Endothelial cell of umbilical vein (primary cell): ENCODE results near the gene MTA1. TPM values are rescaled to one million over a fixed set of nuclear protein-coding genes. Genes with fewer than 3 reads are reported as not detected.

Experiments used
- BruUV-seq: library from RNA; stranded (reverse); fragments of 400-500 nt; replicated peaks from 2 replicates; lab custom pipeline; 2021; lab: Mats Ljungman, UMichigan
- CTCF ChIA-PET: fragments of 300-600, 350-600 bp; sonication (Branson Sonifier 250); formaldehyde crosslinking; loops from one replicate; lab custom pipeline; 2021; ENCODE audit warnings: antibody characterized with exemption, inconsistent platforms; lab: Charles Lee
- POLR2A ChIA-PET: fragments of 300-600, 350-600 bp; sonication (Branson Sonifier 250); formaldehyde crosslinking; loops from one replicate; lab custom pipeline; 2021; ENCODE audit warnings: antibody characterized with exemption, inconsistent platforms; lab: Charles Lee
- DNase-seq: peaks from one replicate; pipeline ENCODE4 v3.0.0-alpha.2; 2011; ENCODE audit warnings: low read depth, low spot score
- FAIRE-seq: peaks from 2 replicates; lab custom pipeline; 2011; peaks lifted over from hg19 to GRCh38; lab: Jason Lieb, UNC
- H2AFZ ChIP-seq: 2 replicates; pipeline ENCODE4 v1.6.0; 2012; ENCODE audit warnings: low read depth, low read length, control low read depth, inconsistent platforms
- H3K27ac ChIP-seq: 2 replicates; pipeline ENCODE4 v1.5.1; 2011; ENCODE audit warnings: low read depth, mild to moderate bottlenecking, control low read depth, low read length, moderate library complexity; ENCODE audit not compliant: insufficient read depth
- H3K27me3 ChIP-seq, 2 experiments: 2 replicates each; pipeline versions ENCODE4 v1.6.0 to v1.6.1; 2011; ENCODE audit warnings: low read length in 2 of 2, mixed read lengths in 1 of 2; ENCODE audit not compliant: control insufficient read depth in 2 of 2, insufficient read depth in 2 of 2
- H3K36me3 ChIP-seq, 2 experiments: 2 replicates in 1 of 2; 3 replicates in 1 of 2; pipeline ENCODE4 v1.5.1; 2011; ENCODE audit warnings: low read length in 2 of 2, mild to moderate bottlenecking in 1 of 2, moderate library complexity in 1 of 2; ENCODE audit not compliant: control insufficient read depth in 2 of 2, insufficient read depth in 2 of 2; ENCODE audit errors: extremely low read depth in 1 of 2
- H3K4me1 ChIP-seq: 3 replicates; pipeline ENCODE4 v1.5.1; 2011; ENCODE audit warnings: mild to moderate bottlenecking, low read length; ENCODE audit not compliant: control insufficient read depth, insufficient read depth; ENCODE audit errors: extremely low read depth
- H3K4me2 ChIP-seq: 2 replicates; pipeline ENCODE4 v1.6.1; 2011; ENCODE audit warnings: low read length, control low read depth, mixed read lengths; ENCODE audit not compliant: insufficient read depth
- H3K4me3 ChIP-seq, 3 experiments: fragments of 200-600 bp in 1 of 3; sonication (generic), shearing (Covaris generic) in 1 of 3; replicated peaks in 1 of 3; 2 replicates each; pipeline ENCODE4 v1.5.1; 2011 to 2016; ENCODE audit warnings: control low read depth in 3 of 3, low read length in 3 of 3, mild to moderate bottlenecking in 2 of 3, inconsistent platforms in 1 of 3, low read depth in 1 of 3, moderate library complexity in 1 of 3; ENCODE audit not compliant: insufficient read depth in 1 of 3
- H3K79me2 ChIP-seq: 2 replicates; pipeline ENCODE4 v1.6.0; 2012; ENCODE audit warnings: low read length, inconsistent platforms; ENCODE audit not compliant: control insufficient read depth, insufficient read depth
- H3K9ac ChIP-seq: replicated peaks from 2 replicates; pipeline ENCODE3; 2011; ENCODE audit warnings: low read length, control low read depth; ENCODE audit not compliant: insufficient read depth; ENCODE audit errors: extremely low read depth
- H3K9me1 ChIP-seq: replicated peaks from 3 replicates; pipeline ENCODE4 v1.6.0; 2011; ENCODE audit warnings: mild to moderate bottlenecking, low read length; ENCODE audit not compliant: control insufficient read depth, insufficient read depth; ENCODE audit errors: extremely low read depth
- H3K9me3 ChIP-seq: replicated peaks from 2 replicates; pipeline ENCODE4 v1.5.1; 2012; ENCODE audit warnings: low read length, inconsistent platforms; ENCODE audit not compliant: control insufficient read depth, insufficient read depth
- H4K20me1 ChIP-seq: replicated peaks from 2 replicates; pipeline ENCODE3; 2011; ENCODE audit warnings: mild to moderate bottlenecking, low read length; ENCODE audit not compliant: control insufficient read depth, insufficient read depth; ENCODE audit errors: extremely low read depth
- CTCF ChIP-seq, 2 donors: IDR thresholded peaks; 1 replicate in 1 of 2; 2 replicates in 1 of 2; pipeline ENCODE4 v1.5.1; 2011; ENCODE audit warnings: low read length in 2 of 2, mild to moderate bottlenecking in 2 of 2, moderate library complexity in 2 of 2, control low read depth in 1 of 2, inconsistent platforms in 1 of 2, low read depth in 1 of 2; ENCODE audit not compliant: insufficient read depth in 1 of 2; ENCODE audit errors: extremely low read depth in 1 of 2
- EZH2 ChIP-seq: IDR thresholded peaks from 2 replicates; pipeline ENCODE4 v1.6.1; 2012; ENCODE audit warnings: borderline replicate concordance, low read depth, mild to moderate bottlenecking, moderate library complexity, low read length, inconsistent platforms; ENCODE audit not compliant: severe bottlenecking
- FOS ChIP-seq: IDR thresholded peaks from 2 replicates; pipeline ENCODE4 v1.6.1; 2011; ENCODE audit warnings: mild to moderate bottlenecking, low read length, moderate library complexity, borderline replicate concordance; ENCODE audit not compliant: insufficient read depth
- GATA2 ChIP-seq: IDR thresholded peaks from 2 replicates; pipeline ENCODE4 v1.7.0; 2011; ENCODE audit warnings: low read depth, mild to moderate bottlenecking, moderate library complexity, mixed read lengths, low read length; ENCODE audit not compliant: insufficient read length, insufficient read depth
- JUN ChIP-seq: IDR thresholded peaks from 2 replicates; pipeline ENCODE4 v1.6.1; 2011; ENCODE audit warnings: borderline replicate concordance, low read depth; ENCODE audit not compliant: insufficient read length, insufficient read depth
- MAX ChIP-seq: IDR thresholded peaks from 2 replicates; pipeline ENCODE4 v1.6.1; 2011; ENCODE audit not compliant: insufficient read depth, insufficient read length
- MYC ChIP-seq: IDR thresholded peaks from one replicate; pipeline ENCODE4 v1.6.1; 2011; ENCODE audit warnings: mild to moderate bottlenecking, low read depth, low read length
- POLR2A ChIP-seq: IDR thresholded peaks from 2 replicates; pipeline ENCODE4 v1.6.1; 2012; ENCODE audit warnings: low read depth, mild to moderate bottlenecking, control low read depth, low read length
- POLR2AphosphoS5 ChIP-seq: IDR thresholded peaks from 2 replicates; pipeline ENCODE4 v1.6.1; 2012; ENCODE audit warnings: low read depth, mild to moderate bottlenecking, control low read depth, low read length, moderate library complexity; ENCODE audit not compliant: insufficient read depth
- dilution Hi-C: fragments of 300-500 bp; cut with MboI; formaldehyde crosslinking; loops from one replicate; pipeline ENCODE4 v1.15.0; 2019; ENCODE audit warnings: low sequenced_read_pairs; ENCODE audit not compliant: extremely low pct_ligation_motif_present
- intact Hi-C: fragments of 100-400 bp; cut with micrococcal nuclease; formaldehyde crosslinking; loops from one replicate; pipeline ENCODE4 v1.10.0; 2022
- polyA plus RNA-seq, 4 experiments: library from polyadenylated mRNA; depleted of rRNA in 3 of 4; stranded (reverse) in 3 of 4; unstranded in 1 of 4; fragments of >200 nt; gene quantifications; 2 replicates each; pipeline versions ENCODE4 v1.2.1 to v1.2.3, GENCODE V29; 2011 to 2012; ENCODE audit warnings: missing spikeins in 1 of 4
- total RNA-seq: library from RNA; stranded (reverse); gene quantifications from 2 replicates; pipeline ENCODE4 v1.2.3, GENCODE V29; 2021

MTA1 gene
- total and polyA plus RNA-seq, 2 donors (not counting 3 experiments of a cell fraction or from before 2014, with no cell fraction given) = 85.2 to 167 TPM

- Histone ChIP-seq H3K27me3 (no peaks in the 10 kb centered on the region), H2AFZ (no peak overlapping the region), H3K27ac (no peak overlapping the region), H3K9ac (no peak overlapping the region), H3K4me2 (no peak overlapping the region), H3K79me2 (no peaks in the 10 kb centered on the region), H3K9me3 (no peaks in the 10 kb centered on the region), H3K4me3 (no peak overlapping the region), H4K20me1 (no peaks in the 10 kb centered on the region), H3K36me3 (peaks cover 10 to 51% of the 10 kb centered on the region in 2 experiments), H3K9me1 (no peaks in the 10 kb centered on the region), H3K4me1 (no peaks in the 10 kb centered on the region)
- dilution Hi-C loops = no loop called here
- ChIA-PET CTCF (interaction anchor here (1.2 to 6.3 kb wide), 2 partner anchors 8 to 15 kb away, joined by 3 to 53 read pairs; no protein-coding TSS in a partner anchor), POLR2A (no interaction called here)
- no peak for FAIRE-seq
- no TSS peak for BruUV-seq
- DNase-seq = no peak
- no peak for TF ChIP-seq CTCF (IDR thresholded peaks at IDR 0.05; ENCODE audit: extremely low read depth in 1 of 2, insufficient read depth in 1 of 2, low read depth in 1 of 2, low read length in 2 of 2)
- TF ChIP-seq MYC = no peak
- TF ChIP-seq JUN = no peak
- TF ChIP-seq GATA2 = no peak
- TF ChIP-seq POLR2A = no peak
- no peak for TF ChIP-seq MAX
- TF ChIP-seq FOS = no peak
- TF ChIP-seq EZH2 = no peak
- TF ChIP-seq POLR2AphosphoS5 = no peak
- intact Hi-C loops = no loop called here
Observed at GRCh38 chr14:105466531-105467248, 47.1 kb downstream of the MTA1 start.
